Skin epidermis (tissue), 12 donors: Measurements from ENCODE around the gene TPRN.

Experiments used
- H3K27ac ChIP-seq, 21 experiments: fragments of 200-600 bp; sonication (generic) in 11 of 21; one replicate each; pipeline ENCODE4 v1.5.0; 2020; ENCODE audit warnings: mild to moderate bottlenecking in 3 of 21, inconsistent platforms in 2 of 21, moderate library complexity in 2 of 21
- H3K4me3 ChIP-seq, 7 experiments: fragments of 200-600 bp; sonication (generic) in 2 of 7; one replicate each; pipeline ENCODE4 v1.5.0; 2020; ENCODE audit warnings: inconsistent platforms in 2 of 7, mild to moderate bottlenecking in 2 of 7, moderate library complexity in 1 of 7

TPRN gene

DNA sequence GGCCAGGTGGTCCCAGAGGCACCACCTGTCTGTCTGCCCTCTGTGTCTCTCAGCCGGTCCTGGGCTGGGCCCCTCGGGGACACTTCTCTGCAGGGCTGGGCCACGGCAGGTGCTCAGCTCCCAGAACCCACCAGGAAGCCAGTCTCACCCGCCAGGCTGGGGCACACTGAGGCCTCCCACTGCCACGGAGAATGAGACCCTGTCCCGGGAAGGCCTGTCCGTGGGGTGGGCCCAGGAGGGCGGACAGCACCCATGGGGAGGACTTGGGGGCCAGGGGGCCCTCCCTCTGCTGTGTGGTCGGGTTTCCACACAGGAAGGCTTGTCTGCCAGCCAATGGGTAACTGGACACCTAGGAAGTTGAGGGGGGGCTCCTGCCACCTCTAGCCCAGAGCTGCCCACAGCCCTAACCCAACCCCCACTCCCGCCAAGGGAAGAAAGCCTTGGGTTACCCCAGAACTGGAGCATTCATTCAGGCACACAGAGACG, 36.4 kb upstream of the TPRN start:
- peak overlapping the region in 3 of 21 experiments; percentile 2 to 45 (median 14) for H3K27ac ChIP-seq
- peak overlapping the region in 1 of 7 experiments; percentile 0 for H3K4me3 ChIP-seq

- Histone ChIP-seq H3K4me3 (peak overlapping the region in 1 of 7 experiments; percentile 0), H3K27ac (peak overlapping the region in 1 of 21 experiments; percentile 14)
Observed at GRCh38 chr9:137236238-137236935, 35.8 kb upstream of the TPRN start.

- H3K27ac ChIP-seq, result no peak overlapping the region
- H3K4me3 ChIP-seq, result no peak overlapping the region
Observed at GRCh38 chr9:137235424-137236237, 35.1 kb upstream of the TPRN start.

- no peak overlapping the region for H3K4me3 ChIP-seq
- no peak overlapping the region for H3K27ac ChIP-seq
Observed at GRCh38 chr9:137234758-137235423, 34.4 kb upstream of the TPRN start.

- Histone ChIP-seq H3K27ac (no peak overlapping the region), H3K4me3 (no peak overlapping the region)
Observed at GRCh38 chr9:137234055-137234697, 33.6 kb upstream of the TPRN start.

DNA sequence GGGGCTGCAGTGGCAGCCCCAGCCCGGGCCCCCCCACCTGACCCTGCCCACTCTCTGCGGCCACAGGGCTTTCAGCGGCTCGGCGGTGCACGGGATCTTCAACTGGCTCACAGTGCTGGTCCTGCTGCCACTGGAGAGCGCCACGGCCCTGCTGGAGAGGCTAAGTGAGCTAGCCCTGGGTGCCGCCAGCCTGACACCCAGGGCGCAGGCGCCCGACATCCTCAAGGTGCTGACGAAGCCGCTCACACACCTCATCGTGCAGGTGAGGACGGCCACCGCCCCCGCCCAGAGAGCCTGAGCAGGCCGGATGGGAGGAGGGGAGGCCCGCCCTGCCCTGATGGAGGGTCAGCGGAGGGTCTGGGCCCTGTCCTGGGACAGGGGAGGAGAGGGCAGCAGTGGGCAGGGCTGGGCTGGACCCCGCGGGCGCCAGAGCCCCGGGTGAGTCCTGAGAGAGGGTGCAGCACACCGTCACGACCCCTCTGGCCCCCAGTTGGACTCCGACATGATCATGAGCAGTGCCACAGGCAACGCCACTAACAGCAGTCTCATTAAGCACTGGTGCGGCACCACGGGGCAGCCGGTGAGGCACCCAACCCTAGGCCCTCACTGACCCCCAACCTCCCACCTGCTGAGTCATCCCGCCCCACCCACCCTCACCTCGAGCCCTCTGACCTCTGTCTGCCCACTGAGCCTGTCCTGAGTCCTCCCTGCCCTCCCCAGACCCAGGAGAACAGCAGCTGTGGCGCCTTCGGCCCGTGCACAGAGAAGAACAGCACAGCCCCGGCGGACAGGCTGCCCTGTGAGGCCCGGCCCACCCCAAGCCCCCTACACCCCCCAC, 32.8 kb upstream of the TPRN start:
- no peak overlapping the region for H3K4me3 ChIP-seq
- H3K27ac ChIP-seq, result no peak overlapping the region

- Histone ChIP-seq H3K4me3 (no peak overlapping the region), H3K27ac (no peak overlapping the region)
Observed at GRCh38 chr9:137232510-137232909, 32.0 kb upstream of the TPRN start.

DNA sequence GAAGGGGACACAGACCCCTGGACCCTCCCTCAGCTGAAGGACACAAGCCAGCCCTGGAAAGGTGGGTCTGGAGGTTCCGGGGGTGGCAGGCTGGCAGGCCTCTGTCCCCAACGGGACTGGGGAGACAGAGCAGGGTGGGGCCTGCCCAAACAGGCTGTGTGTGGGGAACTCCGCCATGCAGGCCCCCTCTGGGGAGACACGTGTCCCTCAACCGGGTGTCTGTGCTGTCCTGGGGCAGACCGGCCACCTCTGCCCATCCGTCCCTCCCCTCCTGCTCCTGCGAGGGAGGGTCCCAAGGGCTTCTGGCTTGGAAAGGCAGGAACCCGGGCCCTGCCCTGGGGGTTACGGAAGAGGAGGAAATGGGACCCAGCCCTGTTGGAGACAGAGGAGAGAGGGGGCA, 31.6 kb upstream of the TPRN start:
- H3K4me3 ChIP-seq, result no peak overlapping the region
- H3K27ac ChIP-seq, result no peak overlapping the region

GRCh38 chr9:137231372-137232039, 31.0 kb upstream of the TPRN start:
- no peak overlapping the region for H3K4me3 ChIP-seq

DNA sequence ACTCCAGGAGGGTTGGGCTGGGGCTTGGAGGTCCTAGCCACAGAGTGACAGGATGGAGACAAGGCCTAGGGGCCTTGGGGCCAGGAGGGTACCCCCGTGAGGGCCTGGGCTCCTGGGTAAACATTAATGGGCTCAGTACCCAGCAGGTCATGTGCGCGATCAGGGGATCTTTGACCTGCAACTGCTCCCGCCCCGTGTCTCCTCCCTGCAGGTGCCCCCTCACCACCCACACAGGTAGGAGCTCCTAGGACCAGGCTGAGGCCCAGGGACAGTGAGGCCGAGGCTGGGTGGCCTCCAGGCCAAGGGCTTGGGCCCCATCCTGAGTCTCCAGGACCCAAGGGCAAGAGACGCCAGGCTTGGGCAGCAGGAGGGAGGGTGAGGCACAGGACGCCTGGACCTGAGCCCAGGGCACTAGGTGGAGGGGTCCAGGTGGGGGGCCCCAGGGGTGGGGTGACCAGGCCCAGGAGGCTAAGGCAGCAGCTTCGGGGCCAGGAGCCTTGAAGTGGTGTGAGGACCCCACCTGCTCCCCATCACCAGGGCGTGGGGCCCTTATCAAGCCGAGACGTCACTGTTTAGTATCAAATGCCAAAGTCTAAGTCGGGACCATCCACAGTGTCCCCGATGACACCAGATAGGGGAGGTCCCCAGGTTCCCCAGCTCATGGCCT, 30.3 kb upstream of the TPRN start, which contains the start of gene SLC34A3:
Gene SLC34A3, plus strand, starts transcription at position 197 of the 667 bp plus-strand sequence. CDS start 802 bp downstream, outside the sequence.
- H3K27ac ChIP-seq, result no peak within 1 kb of the TSS
- H3K4me3 ChIP-seq, result no peak within 1 kb of the TSS

More at GRCh38 chr9:137231372-137232039, 31.0 kb upstream of the TPRN start:
- H3K27ac ChIP-seq, result no peak overlapping the region

- no peak overlapping the region for H3K27ac ChIP-seq
- no peak overlapping the region for H3K4me3 ChIP-seq
Observed at GRCh38 chr9:137229903-137230704, 29.6 kb upstream of the TPRN start.

DNA sequence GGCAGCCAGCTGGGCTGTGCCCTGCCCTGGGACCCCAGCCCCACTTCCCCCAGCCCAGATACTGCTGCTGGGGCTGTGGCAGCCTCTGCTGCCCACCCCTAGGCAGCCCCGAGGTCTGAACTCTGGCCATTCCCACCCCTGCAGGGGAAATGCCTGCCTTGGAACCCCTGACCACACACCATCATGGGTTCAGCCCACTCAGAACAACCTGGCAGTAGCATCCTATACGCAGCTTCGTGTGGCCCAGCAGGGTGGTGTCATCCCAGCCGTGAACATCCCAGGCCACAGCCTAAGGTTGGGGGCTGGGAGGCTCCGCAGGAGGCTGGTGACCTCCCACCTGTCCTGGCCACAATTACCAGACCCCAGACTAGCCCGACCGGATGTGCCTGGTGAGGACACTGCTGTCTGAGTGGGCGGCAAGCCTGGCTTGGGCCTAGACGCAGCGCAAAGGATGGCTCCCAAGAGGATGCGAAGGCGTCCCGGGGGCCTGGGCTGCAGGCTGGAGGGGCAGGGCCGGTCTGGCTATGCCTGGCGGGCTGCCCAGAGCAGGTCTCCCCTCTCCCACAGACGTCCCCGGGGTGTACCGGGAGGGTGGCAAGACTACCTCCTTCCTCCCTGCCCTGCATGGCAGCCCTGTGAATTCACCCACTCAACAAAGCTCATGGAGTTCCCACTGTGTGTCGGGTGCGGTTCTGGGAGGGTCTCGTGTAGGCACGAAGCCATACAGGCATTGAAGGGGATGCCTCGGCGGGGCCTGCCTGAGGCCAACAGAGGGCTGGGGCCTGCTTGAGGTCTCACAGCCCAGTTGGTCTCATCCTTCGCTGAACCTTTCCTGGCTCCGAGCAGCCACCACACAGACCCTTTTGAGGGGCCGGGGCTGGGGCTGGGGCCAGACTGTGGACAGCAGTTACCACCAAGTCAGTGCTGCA, 28.7 kb upstream of the TPRN start:
- no peak overlapping the region for H3K27ac ChIP-seq
- no peak overlapping the region for H3K4me3 ChIP-seq

GRCh38 chr9:137228506-137228967, 28.0 kb upstream of the TPRN start:
- Histone ChIP-seq H3K4me3 (no peak overlapping the region), H3K27ac (no peak overlapping the region)

GRCh38 chr9:137227853-137228505, 27.4 kb upstream of the TPRN start:
- Histone ChIP-seq H3K4me3 (no peak overlapping the region), H3K27ac (no peak overlapping the region)
